Activated CD4-positive, CD25-positive, alpha-beta regulatory T cell (primary cell): ENCODE measurements around the gene CAMTA1.
"Not testable (repeated sequence)": the region's sequence is repeated elsewhere in the genome, so short reads cannot be mapped to it uniquely, and the experiment has no call there.

Experiments
- DNase-seq, 4 experiments: peaks; one replicate each; lab custom pipeline; 2025; lab: John Stamatoyannopoulos, UW

Gene CAMTA1

DNA sequence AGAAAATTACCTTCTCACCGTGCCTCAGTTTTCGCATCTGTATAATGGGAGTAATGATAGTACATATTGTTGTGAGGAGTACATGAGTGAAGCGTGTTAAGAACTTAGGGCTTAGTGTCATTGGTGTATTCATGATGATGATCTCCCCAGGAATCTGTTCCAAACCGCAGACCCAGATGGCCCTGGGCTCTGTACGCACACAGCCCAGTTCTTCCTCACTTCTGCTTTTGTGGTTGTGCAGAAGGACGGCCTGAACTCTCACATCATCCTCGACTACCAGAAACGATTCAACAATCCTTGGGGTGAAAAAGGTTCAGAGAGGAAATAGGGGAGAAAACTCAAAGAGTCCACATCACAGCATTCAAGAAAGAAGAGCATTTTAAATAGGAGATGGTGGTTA, 323.0 kb downstream of the CAMTA1 start:
- DNase-seq: no peak

DNA sequence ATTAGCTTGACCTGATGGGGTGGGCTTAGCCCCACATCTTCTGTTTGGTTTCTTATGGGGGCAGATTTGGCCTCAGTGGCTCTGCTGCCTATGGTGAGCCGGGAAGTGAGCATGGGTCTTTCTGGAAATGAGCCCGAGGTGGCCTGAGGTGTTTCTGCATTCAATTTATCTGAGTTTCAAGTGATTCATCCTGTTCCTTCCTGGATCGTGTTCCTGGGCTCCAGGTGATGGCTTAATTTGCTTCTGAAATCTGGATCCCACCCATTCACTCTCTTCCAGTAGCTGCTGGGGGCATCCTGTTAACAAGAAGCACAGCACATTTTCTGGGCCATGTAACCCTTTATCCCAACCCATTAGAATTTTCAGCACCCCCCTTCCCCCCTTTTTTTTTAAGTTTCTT, 324.6 kb downstream of the CAMTA1 start:
- no peak for DNase-seq

DNA sequence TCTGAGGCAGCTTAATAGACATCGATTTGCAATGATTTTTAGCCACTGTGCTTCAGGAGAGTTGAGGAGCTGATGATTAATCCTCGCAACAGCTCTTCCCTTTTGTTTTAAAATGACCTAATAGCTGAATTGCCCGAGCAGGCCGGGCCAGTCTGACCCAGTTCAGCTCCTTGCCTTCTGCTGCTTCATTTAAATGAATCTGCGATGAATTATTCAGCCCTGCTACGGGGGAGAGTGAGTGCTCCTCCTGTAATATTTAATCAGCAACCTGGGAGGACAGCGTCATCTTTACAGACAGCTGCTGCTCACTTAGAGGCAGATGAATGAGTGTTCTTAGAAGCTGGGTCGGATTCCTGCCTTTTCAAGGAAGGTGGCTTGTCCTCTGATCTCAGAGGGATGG, 325.1 kb downstream of the CAMTA1 start:
- no peak for DNase-seq

DNA sequence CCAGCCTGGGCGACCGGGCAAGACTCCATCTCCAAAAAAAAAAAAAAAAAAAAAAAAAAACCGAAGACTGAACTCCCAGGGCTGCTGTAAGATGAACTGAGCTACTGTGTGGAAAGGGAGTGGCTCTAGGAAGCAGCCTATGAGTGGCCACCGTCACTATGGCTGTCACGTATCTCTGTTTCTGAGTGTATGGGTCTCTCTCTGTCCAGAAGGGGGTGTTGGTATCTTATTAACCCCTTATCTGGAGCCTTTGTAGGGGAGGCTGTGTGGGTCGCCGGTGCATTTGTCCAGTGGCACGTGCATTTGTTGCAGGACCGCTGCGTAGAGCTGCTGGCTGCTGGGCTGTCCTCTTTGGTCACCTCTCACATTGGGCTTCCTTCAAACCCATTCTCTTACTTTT, 326.6 kb downstream of the CAMTA1 start:
- DNase-seq: no peak

DNA sequence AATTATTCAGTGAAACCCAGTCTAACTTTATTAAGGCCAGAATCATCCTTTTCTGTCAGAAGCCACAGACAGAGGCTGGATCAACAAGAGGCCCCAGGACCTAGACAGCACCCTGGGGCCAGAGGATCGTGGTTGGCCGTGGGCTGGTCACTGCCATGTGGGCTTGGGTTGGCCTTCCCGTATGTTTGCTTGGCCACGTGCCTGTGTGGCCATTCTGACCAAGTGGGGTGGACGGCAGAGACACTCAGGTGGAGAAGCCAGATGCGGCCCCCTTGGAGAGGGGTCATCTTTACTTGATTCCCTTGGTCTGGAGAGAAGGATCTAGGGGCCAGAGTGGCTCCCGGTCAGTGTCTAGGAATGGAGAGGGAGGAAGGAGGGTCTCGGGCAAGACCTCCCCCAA, 327.9 kb downstream of the CAMTA1 start:
- DNase-seq: no peak

DNA sequence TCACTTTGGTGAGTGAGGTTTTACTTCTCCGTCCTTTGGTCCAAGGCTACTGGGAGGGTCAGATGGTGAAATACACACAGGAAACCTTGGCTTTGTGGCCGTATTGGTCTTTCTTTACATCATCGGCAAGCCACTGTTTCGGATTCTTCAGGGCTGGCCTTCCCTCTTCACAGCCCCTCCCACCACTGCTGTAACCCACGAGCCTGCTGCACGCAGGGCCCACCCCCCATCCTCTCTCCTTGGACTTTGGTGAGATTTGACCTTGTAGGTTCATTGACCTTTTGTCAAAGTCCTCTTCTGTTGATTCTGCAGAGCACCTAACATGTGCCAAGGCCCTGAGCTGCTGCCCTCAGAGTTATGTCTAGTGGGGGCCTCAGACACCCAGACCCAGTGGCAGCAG, 328.6 kb downstream of the CAMTA1 start:
- no peak for DNase-seq

DNA sequence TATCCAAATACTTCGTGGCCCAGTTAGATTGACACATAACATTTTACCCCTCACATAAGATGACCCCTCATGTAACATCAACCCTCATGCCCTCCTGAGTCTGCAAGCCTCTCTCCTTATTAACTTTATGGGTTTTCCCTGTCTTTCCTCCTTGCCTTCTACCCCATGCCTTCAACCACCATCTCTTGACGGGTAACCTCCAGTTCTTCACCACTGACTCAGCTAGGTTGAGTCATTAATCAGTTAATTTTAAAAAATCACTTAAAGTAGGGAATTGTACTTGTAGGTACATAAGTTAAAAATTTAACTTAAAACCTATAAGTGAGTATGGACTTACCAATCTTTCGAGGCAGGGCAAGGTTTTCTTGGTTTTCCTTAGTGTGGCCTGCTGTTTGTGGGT, 330.7 kb downstream of the CAMTA1 start:
- no peak for DNase-seq

DNA sequence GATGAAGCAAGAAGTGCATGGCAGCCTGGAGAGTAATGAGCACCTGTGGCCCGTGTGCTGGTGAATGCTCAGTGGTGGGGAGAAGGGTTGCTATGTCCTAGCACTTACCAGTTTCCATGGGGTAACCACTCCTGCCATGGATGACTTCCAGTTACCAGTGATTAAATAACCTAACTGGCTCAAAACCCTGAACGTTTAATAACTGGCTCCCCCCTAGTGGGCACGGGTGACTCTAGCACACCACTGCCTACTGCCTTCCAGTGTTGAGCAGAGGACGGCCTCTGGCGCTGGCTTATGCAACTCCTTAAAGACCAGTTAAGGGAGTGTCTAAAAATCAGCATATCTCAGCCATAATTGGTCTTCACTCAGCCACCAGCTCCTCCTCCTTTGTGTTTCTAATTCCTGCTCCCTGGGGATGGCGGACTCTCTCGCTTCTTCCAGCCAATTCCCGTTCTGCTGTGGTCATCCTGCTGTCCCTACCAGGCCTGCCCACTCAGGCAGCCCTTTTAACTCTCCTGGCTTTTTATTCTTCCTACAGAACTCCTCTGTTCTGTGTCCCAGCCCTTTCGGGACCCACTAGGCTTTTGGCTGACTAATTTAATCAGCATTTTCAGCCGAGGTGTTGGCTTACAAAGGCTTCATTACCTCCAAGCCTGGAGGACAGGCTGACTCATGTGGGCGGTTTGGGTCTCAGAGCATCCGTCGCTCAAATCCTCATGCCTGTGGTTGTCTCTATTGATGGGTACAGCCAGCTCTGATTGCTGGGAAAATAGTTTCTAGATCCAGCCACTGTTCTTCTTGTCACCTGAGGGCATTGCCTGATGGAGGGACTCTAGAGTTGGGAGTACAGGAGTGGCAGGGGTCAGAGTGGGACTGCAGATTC, 332.4 kb downstream of the CAMTA1 start:
- no peak for DNase-seq

DNA sequence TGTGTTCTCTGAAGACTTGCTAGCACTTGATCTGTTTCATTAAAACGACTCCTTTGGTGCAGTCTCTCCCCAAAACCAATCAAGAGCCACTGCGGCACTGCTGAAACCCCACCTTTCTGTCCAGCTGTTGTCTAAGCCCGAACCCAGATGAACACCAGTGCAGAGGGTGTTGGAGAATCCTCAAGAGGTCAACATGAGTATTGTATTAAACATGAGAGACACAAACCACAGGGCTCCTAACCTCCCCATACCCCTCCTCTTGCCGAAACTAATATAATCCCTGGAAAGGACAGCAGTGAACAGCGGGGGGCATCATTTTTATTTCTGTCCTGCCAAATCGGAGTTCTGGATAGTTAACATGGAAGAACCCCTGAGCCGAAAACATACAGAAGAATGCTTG, 333.9 kb downstream of the CAMTA1 start:
- no peak for DNase-seq

DNA sequence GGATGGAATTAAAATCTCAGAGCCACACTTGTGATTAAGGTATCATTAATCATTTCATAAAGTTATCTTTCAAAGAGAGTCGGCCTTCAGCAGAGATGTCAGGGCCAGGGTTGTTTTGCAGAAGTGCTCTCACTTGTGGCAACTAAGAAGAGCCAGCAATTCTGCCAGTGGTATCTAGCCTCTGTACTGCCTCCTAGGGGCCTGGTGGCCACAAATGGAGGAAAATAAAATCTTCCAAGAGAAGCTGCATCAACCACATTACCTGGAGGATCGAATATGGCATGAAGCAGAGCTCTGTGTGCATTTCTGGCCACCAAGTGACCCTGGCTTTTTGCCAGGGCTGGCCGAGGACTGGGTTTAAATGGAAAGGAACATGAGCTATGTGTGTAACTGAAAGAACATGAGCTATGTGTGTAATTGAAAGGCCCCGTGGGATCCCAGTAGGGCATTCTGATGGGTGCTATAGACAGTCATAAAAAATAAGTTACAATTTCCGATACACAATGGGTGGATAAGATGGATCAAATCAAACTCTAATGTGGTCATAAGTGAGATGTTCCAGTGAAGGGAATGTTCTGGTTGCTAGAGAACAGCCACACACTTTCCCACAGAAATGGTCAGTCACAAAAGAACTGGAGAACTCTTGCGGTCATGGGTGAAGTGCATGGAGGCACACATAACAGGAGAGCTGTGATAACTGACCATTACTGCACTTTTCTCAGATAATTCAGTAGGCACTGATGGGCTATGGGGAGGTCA, 335.8 kb downstream of the CAMTA1 start:
- DNase-seq: no peak

DNA sequence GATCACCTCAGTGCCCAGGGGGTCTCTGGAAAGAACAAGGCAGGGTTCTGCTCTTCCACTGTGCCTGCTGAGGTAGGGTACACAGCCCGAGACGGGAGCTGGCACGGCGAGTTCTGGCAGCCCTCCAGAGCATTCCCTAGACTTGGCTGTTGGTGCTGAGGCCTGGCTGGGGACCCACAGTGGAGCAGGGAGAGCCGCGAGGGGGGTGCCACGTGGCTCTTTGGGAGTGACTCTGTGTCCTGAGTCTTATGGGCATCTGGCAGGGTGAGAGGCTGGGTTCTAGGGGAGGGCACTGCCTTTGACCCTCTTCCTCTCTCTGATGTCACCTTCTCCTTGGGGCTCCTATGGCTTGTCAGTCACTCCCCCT, 336.4 kb downstream of the CAMTA1 start:
- DNase-seq: no peak

DNA sequence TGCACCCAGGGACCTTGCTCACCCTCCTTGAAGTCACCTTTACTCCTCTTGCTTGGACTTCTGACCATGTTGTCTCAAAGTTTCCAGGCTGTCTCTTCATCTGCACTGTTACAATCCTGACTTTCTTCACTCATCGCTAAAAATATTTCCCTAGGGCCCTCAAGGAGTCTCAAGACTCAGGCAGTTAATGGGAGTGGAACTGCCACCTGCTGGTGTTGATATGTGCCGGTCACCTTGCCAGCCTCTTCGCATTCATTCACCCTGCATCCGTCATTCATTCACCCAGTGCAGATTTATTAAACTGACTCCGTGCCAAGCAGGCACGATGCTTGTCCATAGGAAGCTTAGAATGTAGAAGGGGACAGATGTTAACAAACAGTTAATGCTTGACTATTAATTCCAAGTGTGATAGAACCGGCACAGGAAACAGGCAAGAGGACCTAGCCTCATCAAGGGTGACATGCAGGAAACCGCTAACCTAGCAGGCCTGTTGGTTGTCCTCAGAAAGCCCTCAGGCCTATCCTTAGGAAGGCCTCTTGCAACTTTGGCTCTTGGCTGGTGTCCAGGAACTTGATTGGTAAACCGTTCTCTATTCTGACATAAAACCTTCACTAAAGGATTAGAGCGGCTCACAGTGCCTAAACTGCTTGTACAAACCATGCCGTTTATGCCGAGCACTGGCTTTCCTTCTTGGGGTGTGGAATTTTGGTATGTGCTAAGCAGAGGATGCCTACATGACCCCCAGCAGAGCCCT, 342.2 kb downstream of the CAMTA1 start:
- DNase-seq: no peak

DNA sequence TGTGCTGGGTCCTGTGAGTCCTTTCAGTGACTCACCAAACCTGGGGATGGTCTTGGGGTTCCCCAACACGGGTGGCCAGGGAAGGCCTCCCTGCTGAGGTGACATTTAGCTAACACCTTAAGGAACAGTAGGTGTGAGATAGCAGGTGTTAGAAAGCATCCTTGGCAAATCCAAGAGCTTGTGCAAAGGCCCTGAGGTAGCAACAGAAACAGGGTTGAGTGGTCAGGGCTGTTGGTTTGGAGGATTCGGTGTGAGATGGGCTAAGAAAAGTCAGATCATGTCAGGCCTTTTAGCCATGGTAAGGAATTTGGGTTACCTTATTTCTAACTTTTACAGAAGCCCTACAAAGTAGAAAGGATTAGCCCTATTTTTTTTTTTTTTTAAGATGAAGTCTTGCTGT, 343.0 kb downstream of the CAMTA1 start:
- no peak for DNase-seq

DNA sequence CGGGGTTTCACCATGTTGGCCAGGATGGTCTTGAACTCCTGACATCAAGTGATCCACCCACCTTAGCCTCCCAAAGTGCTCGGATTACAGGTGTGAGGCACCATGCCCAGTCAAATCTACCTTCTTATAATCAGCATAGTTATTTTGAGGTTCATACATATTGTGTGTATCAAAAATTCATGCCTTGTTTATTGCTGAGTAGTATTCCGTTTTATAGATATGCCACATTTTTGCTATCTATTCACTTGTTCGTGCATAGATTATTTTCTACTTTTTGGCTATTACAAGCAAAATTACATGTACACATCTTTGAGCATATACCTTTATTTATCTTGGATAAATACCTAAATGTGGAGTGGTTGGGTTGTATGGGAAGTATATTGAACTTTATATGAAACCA, 344.9 kb downstream of the CAMTA1 start:
- DNase-seq: no peak

DNA sequence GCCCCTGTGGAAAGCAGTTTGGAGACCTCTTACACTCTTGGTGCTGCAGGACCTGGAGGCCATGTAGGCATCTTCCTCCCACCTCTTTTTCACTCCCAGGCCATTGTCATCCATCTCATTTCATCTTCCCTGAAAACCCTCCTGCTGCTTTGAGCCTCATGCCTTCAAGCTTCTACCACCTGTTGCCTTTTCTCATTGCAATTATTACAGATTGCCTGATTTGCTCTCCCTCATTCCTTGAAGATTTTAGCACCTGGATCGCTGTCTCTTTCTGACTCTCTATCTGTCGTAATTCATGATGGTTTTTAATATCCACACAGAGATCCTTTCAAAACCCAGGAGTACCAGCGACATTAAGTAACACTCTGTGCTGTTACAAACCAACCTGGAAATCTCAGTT, 350.2 kb downstream of the CAMTA1 start:
- DNase-seq: no peak

DNA sequence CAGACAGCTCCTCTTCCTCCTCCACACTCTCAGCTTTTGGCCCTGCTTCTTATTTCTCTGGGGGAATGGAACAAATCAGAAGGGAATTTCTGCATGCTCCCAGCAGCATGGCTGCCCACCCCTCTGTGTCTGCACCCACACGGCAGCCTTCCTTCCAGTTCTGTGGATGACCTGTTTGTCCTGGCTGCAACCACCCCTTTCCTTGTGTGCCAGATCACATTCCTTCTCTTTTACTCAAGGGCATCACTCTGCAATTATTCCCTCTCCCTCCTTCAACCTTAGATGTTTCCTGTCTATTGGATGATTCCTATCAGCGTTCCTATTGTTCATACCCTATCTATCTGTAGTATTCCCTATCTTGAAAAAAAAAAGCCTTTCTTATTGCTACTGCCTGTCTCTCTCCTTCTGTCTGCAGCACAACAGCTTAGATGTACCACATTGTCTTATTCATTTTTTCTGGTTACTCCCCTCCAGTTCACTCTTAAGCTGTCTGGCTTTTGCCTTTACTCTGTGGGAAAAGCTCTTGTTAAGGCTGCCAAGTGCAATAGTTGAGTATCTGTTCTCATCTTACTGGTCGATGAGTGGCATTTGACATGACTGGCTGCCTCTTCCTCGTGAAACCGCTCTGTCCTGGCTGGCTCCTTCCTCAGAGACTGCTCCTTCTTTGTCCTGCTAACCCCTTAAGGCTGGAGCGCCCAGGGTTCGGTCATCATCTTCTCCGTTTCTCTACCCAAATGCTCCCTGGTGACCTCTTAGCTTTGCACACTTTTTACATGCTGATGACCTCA, 351.1 kb downstream of the CAMTA1 start:
- no peak for DNase-seq

DNA sequence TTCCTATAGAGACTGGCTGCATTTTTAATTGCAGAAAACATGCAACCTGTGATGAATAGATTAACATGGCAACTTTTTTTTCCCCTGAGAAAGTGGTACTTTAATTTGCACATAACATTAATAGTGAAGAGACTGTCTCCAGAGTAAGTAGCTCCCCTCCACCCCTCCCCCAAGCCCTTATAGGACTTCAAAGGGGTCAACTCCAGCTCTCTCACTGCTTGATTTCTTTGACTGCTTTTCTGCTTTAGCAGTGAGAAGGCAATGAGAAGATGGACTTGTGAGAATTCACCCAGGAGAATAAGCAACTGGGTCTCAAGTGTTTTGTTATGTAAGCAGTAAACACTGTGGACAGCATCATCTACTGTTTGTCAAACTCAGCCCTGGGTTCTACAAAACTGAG, 355.0 kb downstream of the CAMTA1 start:
- DNase-seq: no peak

DNA sequence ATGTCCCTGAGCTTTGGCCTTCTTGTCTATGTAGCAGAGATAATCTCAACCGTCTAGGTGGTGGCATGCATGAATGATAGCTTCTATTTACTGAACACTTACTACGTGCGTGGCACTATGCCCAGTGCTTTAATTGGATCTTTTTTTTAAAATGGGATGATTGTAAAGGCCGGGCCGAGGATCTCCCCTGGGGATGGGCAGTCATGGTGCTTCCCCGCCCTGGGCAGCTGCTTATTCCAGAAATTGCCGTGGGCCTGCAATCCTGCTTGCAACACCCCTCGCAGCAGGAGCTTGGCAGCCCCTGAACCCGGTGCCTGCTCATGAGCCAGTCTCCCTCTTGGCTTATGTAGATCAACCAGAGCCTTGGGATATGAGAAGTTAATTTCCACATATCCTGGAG, 360.7 kb downstream of the CAMTA1 start:
- no peak for DNase-seq

DNA sequence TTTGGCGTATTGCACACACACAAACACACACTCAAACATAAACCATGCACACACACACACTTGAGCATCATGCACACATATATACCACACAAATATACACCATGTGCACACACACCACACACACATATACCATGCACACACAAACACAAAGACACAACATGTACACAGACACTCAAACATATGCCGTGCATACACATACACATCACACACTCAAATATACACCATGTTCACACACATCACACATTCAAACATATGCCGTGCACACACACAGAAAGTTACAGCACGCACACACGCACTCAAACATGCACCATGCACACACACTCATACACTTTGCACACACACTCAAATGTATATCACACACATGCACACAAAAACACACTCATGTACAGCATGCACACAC, 361.5 kb downstream of the CAMTA1 start:
- DNase-seq: no peak

DNA sequence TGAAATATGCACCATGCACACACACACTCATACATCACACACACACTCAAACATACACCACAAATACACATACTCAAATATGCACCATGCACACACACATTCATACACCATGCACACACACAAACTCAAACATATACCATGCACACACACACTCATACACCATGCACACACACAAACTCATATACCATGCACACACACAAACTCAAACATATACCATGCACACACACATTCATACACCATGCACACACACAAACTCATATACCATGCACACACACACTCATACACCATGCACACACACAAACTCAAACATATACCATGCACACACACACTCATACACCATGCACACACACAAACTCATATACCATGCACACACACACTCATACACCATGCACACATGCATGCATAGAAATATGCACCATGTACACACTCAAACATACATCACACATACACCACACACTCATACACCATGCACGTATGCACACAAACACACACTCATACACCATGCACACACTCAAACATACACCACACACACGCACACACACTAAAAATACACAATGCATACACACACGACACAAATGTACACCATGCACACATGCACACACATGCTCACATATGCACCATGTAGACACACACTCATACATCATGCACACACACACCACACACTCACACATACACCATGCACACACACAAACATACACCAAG, 362.5 kb downstream of the CAMTA1 start:
- not testable (repeated sequence) for DNase-seq

DNA sequence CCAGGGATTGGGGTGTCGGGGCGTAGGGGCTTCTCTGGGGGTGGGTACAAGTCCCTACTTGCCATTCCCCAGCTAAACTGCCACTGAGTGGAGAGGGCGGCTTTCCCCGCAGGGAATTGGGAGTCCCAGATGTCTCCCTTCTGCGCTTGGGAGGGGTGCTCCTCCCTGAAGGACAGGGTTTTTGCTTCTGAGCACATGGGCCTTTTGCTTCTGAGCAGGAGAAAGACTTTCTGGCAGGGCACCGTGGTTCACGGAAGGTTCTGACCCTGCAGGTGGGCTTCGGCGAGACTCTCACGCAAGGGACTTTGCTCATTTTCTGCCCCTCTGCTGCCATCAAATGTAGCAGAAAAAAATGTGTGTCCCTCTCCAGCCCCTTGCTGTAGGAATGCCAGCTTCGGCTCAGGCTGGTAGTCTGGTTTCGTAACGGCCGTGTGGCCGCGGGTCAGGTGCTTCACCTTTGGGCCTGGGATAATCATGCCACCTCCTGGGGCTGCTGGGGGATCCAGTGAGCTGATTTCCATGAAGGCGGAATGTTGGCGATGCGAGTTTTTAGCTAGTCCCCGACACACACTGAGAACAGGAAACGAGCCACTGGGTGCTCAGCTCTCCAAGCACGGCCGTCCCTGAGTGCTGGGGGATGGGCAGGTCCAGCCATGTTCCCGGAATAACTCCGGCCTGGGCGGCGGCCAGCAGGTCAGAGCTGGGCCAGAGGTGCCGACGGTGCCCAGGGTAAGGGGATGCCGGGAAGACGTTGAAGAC, 364.0 kb downstream of the CAMTA1 start:
- DNase-seq: no peak
